IMR-90 (cell line): ENCODE results near the gene MYL10.

ENCODE experiments used
- CTCF ChIP-seq: conservative IDR thresholded peaks from 2 replicates; pipeline ENCODE4 v1.5.1; 2012; ENCODE audit warnings: mild to moderate bottlenecking, low read depth, low read length, improper control_type of control experiment
- MAZ ChIP-seq: IDR thresholded peaks from 2 replicates; pipeline ENCODE4 v1.6.1; 2012; ENCODE audit warnings: low read depth, mild to moderate bottlenecking, low read length, improper control_type of control experiment, moderate library complexity, borderline replicate concordance
- RCOR1 ChIP-seq: IDR thresholded peaks from 2 replicates; pipeline ENCODE4 v1.6.1; 2012; ENCODE audit warnings: mild to moderate bottlenecking, low read length, improper control_type of control experiment; ENCODE audit not compliant: insufficient replicate concordance

GRCh38 chr7:101634196-101634717 is 5.2 kb upstream of the MYL10 start:
- TF ChIP-seq CTCF (no peak), RCOR1 (no peak), MAZ (no peak)
